GM11168 (cell line): ENCODE data around the gene MACF1.

Source experiments
- in situ Hi-C: fragments of 300-500 bp; cut with MboI; formaldehyde crosslinking; loops from one replicate; pipeline ENCODE4 v1.12.0; 2022; ENCODE audit warnings: low sequenced_read_pairs; ENCODE audit not compliant: unreplicated experiment

Gene MACF1

GRCh38 chr1:39250460-39251240 is 46.2 kb downstream of the MACF1 start:
- in situ Hi-C loops, result no loop called here

- in situ Hi-C loops, result no loop called here
Measured at GRCh38 chr1:39255222-39255621, 50.7 kb downstream of the MACF1 start.

GRCh38 chr1:39258146-39258924 is 53.8 kb downstream of the MACF1 start:
- in situ Hi-C loops, result no loop called here

GRCh38 chr1:39258925-39259244 is 54.4 kb downstream of the MACF1 start:
- in situ Hi-C loops, result no loop called here

- in situ Hi-C loops, result loop anchor here (10.0 kb wide), 2 partner anchors 67 to 167 kb away; no protein-coding TSS in a partner anchor
Measured at GRCh38 chr1:39261712-39262221, 57.3 kb downstream of the MACF1 start.

GRCh38 chr1:39262802-39263201 is 58.3 kb downstream of the MACF1 start:
- in situ Hi-C loops, result loop anchor here (10.0 kb wide), 2 partner anchors 68 to 168 kb away; no protein-coding TSS in a partner anchor

- in situ Hi-C loops, result loop anchor here (10.0 kb wide), 2 partner anchors 71 to 171 kb away; no protein-coding TSS in a partner anchor
Measured at GRCh38 chr1:39266269-39266668, 61.8 kb downstream of the MACF1 start.

- in situ Hi-C loops, result loop anchor here (10.0 kb wide), 2 partner anchors 72 to 172 kb away; no protein-coding TSS in a partner anchor
Measured at GRCh38 chr1:39266792-39267191, 62.3 kb downstream of the MACF1 start.

- in situ Hi-C loops, result loop anchor here (10.0 kb wide), 2 partner anchors 73 to 173 kb away; no protein-coding TSS in a partner anchor
Measured at GRCh38 chr1:39268112-39268581, 63.7 kb downstream of the MACF1 start.

GRCh38 chr1:39268906-39269305 is 64.4 kb downstream of the MACF1 start:
- in situ Hi-C loops, result loop anchor here (10.0 kb wide), 2 partner anchors 74 to 174 kb away; no protein-coding TSS in a partner anchor

- in situ Hi-C loops, result loop anchor here (10.0 kb wide), 2 partner anchors 75 to 175 kb away; no protein-coding TSS in a partner anchor
Measured at GRCh38 chr1:39269349-39269748, 64.9 kb downstream of the MACF1 start.

GRCh38 chr1:39269791-39270342 is 65.4 kb downstream of the MACF1 start:
- in situ Hi-C loops, result loop anchor here (10.0 kb wide), 2 partner anchors 75 to 175 kb away; no protein-coding TSS in a partner anchor

- in situ Hi-C loops, result no loop called here
Measured at GRCh38 chr1:39270368-39270767, 65.9 kb downstream of the MACF1 start.

- in situ Hi-C loops, result no loop called here
Measured at GRCh38 chr1:39272027-39272797, 67.7 kb downstream of the MACF1 start.

- in situ Hi-C loops, result no loop called here
Measured at GRCh38 chr1:39272798-39273469, 68.4 kb downstream of the MACF1 start.

GRCh38 chr1:39275836-39276507 is 71.5 kb downstream of the MACF1 start:
- in situ Hi-C loops, result no loop called here

GRCh38 chr1:39277879-39278278 is 73.4 kb downstream of the MACF1 start:
- in situ Hi-C loops, result no loop called here

- in situ Hi-C loops, result no loop called here
Measured at GRCh38 chr1:39282537-39283216, 78.2 kb downstream of the MACF1 start.
